ENCODE data around the gene ZDHHC4.
"Not testable (repeated sequence)": the region's sequence is repeated elsewhere in the genome, so short reads cannot be mapped to it uniquely, and the experiment has no call there.

Gene ZDHHC4

DNA sequence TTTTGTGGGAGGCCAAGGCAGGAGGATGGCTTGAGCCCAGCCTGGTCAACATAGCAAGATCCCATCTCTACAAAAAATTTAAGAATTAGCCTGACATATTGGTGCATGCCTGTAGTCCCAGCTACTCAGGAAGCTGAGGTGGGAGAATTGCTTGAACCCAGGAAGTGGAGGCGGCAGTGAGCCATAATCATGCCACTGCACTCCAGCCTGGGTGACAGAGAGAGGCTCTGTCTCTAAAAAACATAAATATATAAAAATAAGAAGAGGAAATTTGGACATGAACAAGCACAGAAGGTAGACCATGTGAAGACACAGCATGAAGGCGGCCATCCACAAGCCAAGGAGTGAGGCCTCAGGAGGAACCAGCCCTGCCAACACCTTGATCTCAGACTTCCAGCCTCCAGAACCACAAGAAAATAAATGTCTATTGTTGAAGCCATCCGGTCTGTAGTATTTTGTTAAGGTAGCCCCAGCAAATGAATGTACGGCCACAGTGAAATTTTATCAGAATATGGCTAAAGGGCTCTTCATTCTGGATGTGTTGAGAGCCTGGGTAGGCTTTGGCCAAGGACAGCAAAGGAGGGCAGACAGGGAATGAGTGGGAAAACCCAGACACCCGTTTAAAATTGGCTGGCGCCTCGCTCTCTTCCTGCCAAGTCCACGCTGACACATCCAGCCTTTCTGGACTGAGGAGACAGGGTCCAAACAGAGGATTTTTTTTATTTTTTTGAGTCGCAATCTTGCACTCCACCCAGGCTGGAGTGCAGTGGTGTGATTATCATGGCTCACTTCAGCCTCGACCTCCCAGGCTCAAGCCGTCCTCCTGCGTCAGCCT lies 13.1 kb upstream of the ZDHHC4 start:
- no peak for DNase-seq

DNA sequence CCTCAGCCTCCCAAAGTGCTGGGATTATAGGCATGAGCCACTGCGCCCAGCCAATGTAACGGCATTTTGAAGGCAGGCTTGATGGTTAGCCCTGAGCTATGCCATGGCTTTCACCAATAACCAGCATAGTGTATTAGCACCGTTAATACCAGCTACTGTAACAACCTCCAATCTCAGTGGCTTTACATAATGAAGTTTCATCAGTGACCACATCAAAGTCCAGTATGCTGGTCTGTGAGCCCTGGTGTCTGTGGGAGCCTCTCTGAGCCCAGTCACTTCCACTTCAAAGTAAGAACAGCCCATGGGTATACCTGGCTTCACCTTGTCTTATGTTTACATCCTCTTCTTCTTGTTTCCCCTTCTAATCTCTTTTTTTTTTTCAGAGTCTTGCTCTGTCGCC lies 11.6 kb upstream of the ZDHHC4 start:
- no peak for DNase-seq

DNA sequence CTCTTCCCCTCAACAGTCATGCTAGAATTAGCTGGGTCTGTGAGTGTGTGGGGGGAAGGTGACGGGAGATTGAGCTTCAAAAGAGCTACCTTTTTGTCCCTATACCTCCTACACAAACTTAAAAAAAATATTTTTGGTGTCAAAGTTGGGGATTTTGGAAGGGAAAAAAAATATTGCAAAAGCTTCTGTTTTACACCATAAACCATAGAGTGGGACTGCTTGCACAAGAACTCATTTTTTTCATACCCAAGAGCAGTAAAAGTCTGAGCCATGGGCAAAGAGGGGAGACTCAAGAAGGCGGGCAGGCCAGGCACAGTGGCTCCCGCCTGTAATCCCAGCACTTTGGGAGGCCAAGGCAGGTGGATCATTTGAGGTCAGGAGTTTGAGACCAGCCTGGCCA lies 9.4 kb upstream of the ZDHHC4 start:
- DNase-seq = no peak

DNA sequence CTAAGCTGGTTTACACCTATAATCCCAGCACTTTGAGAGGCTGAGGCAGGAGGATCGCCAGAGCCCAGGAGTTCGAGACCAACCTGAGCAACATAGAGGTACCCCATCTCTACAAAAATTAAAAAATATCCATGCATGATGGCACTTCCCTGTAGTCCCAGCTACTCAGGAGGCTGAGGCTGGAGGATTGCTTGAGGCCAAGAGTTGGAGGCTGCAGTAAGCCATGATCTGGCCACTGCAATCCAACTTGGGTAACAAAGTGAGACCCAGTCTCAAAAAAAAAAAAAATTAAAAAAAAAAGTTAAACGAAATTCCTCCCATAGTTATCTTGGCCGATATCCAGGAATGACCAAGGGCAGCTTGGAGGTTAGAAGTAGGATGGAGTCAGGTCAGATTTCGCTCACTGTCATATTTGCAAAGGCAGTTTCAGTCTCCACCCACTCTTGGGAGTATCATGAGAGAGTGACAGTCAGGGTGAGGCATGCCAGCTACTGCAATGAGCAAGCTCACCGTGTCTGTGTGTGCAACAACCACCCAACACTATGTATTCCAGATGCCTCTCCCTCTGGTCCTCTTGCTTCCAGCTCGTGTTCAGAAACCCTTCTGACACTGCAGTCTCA lies 6.0 kb upstream of the ZDHHC4 start:
- DNase-seq = no peak

DNA sequence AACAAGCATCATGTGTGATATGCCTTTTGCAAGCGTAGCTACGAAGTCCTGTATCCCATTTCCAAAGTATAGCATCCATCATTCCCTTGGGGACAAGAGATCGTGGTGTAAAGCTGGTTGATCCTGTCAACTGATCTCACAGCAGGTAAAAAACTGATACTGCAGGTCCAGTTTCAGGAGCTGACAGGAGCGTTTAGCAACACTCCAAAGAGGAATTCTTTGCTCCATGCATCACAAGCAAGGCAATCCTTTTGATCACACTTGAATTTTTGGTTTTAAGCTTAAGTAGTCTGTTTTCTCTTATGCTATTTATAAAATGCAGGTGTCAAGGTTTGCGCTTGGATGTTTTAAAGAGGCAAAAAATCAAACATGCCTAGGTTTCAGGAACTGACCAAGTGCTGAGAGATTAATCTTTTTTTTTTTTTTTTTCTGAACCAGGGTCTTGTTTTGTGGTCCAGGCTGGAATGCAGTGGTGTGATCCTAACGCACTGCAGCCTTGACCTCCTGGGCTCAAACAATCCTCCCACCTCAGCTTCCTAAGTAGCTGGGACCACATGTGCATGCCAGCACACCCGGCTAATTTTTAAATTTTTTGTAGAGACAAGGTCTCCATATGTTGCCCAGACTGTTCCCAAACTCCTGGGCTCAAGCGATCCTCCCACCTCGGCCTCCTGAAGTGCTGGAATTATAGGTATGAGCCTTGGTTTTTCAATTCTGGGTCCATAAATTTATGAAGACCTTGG lies 1.8 kb upstream of the ZDHHC4 start:
- DNase-seq = no peak

DNA sequence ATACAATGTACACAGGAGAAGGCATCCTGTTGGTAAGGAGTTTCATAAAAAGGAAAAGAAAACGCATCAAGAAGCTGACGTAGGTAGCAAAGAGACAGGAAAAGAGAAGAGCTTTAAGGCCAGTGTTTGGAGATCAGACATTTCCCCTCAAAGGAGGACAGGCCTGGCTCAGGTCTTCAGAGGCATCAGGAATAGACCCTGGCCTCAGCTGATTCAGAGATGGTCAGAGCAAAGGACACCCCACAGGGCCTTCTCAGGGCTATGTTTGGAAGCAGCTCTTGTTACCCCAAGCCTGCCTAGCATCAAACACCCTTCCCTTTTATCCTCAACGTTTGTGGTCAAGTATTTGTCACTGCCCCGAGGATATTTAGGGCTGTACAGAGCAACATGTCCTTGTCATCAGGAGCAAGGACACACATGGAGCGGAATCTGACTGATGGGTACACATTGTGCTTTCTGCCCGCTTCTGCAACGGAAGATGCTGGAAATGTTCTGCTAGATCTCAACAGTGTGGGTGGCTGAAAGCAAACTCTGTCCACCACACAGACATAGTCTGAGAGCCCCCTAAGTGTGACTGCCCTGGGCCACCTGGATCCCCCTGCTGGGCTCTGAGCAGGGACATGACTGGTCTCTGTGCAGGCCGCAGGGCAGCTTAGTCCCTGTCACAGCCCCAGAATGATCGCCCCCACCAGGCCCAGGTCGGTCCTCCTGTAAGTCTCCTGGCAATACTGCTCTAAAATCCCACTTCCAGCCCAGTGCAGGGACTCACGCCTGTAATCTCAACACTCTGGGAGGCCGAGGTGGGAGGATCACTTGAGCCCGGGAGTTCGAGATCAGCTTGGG lies 1.0 kb upstream of the ZDHHC4 start:
- no peak for DNase-seq

DNA sequence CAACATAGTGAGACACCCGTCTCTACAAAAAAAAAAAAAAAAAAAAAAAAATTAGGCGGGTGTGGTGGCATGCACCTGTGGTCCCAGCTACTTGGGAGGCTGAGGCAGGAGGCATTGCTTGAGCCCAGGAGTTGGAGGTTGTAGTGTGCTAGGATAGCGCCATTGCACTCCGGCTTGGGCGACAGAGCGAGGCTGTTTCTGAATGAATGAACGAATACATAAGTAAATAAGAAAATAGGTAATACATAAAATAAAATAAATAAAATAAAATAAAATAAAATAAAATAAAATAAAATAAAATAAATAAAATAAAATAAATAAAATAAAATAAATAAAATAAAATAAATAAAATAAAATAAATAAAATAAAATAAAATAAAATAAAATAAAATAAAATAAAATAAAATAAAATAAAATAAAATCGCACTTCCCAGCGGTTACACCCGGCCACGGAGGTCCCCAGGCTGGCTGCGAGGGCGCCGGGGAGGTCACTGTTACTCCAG lies 336 bp upstream of the ZDHHC4 start:
- not testable (repeated sequence) for DNase-seq

DNA sequence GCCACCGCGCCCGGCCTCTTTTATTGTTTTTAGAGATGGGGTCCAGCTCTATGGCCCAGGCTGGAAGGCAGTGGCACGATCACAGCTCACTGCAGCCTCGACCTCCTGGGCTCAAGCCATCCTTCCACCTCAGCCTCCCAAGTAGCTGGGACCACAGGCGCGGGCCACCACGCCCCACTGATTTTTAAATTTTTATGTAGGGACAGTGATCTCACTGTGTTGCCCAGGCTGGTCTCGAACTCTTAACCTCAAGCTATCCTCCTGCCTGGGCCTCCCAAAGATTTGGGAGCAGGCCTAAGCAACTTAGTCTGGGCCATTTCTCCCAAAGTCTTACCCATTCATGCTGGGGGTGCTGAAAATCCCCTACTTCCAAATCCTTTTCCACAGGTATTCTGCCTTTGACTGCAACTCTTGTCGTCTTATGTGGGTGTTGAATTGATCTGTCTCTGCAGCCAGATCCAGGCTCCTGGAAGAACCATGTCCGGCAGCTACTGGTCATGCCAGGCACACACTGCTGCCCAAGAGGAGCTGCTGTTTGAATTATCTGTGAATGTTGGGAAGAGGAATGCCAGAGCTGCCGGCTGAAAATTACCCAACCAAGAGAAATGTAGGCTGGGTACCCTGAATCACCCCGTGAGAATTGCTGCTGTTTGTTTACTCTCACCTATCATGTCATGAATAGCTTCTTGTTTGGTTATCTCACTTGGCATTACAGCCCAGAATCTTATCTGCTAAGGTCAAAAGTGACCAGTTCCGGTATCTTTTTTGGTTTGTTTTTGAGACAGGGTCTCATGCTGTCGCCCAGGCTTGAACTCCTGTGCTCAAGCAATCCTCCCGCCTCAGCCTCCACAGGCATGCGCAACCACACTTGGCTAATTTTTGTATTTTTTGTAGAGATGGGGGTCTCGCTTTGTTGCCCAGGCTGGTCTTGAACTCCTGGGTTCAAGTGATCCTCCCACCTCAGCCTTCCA lies 1.1 kb downstream of the ZDHHC4 start:
- DNase-seq = no peak

DNA sequence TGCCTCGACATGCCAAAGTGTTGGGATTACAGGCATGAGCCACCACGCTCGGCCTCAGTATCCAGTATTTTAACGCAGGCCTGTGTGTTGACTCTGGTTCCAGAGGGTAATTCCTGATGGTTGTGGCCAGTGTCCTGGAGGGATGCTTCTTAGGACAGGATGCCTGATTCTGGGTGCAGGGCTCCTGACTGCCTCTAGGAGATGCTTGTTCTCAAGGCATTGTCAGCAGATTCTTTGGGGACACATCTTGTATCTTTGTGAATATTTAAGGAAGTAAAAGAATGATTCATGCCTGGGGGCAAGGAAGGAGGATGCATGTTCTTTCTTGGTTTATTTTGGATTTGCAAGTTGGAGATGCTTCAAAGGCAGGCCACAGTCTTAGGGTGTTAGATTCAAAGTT lies 2.2 kb downstream of the ZDHHC4 start:
- DNase-seq = no peak

DNA sequence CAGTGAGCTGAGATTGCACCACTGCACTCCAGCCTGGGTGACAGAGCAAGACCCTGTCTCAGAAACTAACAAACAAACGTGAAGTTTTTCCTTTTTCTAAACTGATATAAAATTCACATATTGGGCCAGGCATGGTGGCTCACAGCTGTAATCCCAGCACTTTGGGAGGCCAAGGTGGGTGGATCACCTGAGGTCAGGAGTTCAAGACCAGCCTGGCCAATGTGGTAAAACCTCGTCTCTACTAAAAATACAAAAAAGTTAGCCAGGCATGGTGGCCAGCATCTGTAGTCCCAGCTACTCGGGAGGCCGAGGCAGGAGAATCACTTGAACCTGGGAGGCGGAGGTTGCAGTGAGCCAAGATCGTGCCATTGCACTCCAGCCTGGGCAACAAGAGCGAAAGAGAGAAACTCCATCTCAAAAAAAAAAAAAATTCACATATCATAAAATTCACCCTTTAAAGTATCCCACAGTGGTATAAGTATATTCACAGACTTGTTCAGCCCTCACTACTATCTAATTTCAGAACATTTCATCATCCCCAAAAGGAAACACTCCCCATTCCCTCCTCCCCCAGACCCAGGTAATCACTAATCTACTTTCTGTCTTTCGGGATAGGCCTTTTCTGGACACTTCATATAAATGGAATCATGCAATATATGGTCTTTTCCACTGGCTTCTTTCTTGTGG lies 8.6 kb downstream of the ZDHHC4 start:
- not testable (repeated sequence) for DNase-seq

DNA sequence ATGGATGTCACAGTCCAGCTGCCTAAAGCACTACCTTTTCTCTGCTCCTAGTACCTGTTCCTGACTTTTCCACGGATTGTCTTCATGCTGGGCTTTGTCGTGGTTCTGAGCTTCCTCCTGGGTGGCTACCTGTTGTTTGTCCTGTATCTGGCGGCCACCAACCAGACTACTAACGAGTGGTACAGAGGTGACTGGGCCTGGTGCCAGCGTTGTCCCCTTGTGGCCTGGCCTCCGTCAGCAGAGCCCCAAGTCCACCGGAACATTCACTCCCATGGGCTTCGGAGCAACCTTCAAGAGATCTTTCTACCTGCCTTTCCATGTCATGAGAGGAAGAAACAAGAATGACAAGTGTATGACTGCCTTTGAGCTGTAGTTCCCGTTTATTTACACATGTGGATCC lies 11.3 kb downstream of the ZDHHC4 start:
- no peak for DNase-seq

DNA sequence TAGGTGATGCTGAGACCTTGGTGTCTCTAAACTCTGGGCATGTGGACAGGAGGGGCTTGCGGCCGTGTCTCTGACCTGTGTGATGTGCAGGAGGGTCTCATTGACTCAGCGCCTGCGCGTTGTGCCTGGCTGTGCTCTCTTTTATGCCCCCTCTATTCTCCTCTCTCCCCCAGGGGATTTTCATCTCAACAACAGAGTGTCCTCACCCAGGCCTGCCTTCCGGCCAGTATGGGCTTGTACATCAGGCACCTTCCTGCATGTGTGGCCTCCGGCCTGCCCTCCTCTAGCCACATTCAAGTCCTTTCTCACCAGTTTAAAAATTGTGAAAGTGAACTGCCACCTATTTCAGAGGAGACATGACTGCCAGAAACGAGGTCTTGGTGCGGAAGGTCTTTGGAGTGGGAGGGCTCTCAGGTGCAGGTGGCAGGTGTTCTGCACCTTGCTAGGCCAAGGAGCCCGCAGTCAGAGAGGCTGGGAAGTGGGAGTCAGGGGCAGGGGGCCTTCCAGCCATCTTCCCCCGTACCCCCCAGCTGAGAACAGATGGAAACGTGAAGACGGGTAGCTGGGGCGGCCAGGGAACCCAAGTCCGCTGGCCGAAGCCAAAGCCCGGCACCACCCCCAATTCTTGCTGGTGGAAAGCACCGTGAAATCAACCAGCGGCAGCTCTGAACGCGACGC lies 12.0 kb downstream of the ZDHHC4 start:
- no peak for DNase-seq

DNA sequence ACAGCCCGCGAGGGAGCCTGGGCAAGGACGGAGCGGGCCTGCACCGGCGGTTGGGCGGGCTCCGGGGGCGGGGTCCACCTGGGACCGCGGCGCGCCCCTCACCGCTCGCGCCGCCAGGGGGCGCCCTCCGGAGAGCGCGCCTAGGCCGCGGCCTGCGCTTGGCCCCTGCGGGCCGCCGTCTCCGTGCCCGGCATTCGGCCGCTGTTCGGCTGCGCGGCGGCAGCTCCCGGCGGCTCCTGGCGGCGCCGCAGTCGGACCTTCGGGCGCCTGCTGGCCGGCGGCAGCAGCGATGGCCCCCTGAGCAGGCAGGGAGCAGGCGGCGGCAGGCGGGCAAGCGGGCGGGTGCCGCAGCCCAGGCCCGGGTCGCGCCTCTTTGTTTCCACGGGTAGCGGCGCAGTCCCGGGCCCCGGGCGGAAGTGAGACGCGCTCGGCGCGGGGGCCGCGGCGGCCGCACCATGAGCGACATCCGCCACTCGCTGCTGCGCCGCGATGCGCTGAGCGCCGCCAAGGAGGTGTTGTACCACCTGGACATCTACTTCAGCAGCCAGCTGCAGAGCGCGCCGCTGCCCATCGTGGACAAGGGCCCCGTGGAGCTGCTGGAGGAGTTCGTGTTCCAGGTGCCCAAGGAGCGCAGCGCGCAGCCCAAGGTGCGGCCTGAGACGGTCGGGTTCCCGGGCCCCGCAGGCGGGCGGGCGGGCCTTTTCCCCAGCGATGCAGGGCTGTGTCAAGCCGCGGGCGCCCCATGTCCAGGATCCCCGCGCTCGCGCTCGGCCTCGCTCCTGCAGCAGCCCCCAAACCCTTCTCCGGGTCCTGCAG lies 12.8 kb downstream of the ZDHHC4 start, which contains the start of gene INTS15:
Gene INTS15, plus strand, starts transcription at position 193 of the 816 bp plus-strand sequence. Its CDS starts 263 bp downstream, at position 456.
- DNase-seq = peak; percentile 76

DNA sequence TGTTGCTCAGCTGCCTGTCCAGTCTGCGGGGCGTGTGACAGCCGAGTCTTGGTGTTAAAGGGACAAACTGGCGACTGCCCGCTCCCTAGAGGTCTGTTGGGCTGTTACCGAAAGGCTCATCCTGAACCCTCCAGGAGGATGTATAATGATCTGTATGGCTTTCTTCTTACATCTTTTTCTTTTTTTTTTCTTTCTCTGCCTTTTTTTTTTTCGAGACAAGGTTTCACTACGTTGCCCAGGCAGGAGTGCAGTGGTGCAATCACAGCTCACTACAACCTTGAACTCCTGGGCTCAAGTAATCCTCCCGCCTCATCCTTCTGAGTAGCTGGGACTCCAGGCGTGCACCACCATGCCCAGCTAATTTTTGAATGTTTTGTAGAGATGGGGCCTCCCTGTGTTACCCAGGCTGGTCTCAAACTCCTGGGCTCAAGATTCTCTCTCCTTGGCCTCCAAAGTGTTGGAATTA lies 13.4 kb downstream of the ZDHHC4 start:
- DNase-seq = no peak

DNA sequence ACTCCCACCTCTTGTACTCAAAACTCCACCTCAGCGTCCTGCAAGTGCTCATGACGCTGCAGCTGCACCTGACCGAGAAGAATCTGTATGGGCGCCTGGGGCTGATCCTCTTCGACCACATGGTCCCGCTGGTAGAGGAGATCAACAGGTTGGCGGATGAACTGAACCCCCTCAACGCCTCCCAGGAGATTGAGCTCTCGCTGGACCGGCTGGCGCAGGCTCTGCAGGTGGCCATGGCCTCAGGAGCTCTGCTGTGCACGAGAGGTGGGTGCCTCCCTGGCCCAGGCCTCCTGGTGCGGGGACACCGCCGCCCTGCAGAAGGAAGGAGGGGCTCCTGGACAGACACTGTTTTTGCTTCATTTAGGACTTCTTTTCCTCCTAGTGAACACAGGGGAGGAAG lies 22.8 kb downstream of the ZDHHC4 start:
- no peak for DNase-seq

DNA sequence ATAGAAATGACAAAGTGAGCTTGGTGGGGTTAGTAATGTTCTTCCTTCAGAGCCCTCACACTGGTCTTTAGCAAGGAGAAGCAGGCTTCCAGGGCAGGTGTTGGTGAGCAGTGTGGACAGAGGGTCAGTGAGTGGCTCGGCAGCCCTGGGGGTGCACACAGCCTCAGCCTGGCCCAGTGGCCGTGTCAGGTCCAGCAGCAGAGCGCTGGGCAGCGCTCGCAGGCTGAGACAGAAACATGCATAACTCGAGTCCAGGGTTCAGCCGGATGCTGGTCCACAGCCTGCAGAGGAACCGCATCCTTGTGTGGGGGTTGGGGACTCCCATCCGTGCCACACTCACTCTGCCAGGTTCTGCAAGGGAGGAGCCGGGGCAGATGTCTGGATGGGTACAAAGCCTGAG lies 27.2 kb downstream of the ZDHHC4 start:
- no peak for DNase-seq

DNA sequence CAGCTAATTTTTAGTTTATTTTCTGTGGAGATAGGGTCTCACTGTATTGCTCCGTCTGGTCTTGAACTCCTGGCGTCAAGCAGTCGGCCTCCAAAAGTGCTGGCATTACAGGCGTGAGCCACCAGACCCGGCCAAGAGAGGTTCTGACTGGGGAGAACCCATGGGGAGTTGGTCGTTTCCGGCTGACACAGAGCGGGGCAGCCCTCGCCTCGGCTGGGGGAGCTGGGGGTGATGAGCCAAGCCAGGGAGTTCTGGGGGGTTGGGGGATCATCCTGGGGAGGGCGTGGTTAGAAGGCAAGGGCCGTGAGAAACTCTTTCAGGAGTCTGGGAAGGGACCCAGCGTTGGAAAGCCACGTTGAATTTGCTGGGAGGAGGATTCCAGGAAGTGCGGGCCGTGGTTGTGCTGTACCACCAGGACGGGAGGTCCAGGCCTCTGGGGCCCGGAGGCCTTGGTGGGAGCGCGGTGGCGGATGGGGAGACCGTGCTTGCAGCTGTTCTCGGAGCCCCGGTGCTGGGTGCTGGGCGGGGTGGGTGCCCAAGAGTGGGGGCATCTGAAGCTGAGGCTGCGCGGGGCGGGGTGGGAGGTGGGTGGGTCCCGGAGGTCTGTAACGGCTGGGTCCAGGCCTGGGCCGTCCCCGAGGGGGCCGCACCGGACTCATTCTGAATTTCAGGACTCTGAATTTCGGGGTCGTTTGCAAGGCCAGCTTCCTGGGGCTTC lies 29.8 kb downstream of the ZDHHC4 start:
- DNase-seq = no peak

DNA sequence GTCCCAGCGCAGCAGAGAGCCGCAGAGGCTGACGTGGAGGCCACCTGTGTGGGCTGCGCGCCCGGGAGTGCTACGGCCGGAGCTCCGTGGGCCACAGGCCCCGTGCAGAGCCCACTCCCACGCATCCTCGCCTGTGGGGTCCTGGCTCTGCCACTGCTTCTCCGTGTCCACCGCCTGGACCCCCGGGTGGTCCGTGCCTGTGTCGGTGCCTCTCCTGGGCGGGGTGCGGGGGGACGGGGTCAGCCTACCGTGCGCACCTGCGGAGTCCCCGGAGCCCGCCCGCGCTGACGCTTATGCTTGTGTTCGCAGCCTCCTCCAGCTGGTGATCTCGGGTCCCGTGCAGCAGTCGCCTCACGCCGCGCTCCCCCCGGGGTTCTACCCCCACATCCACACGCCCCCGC lies 30.4 kb downstream of the ZDHHC4 start:
- DNase-seq = no peak
